Neural cell (in vitro differentiated cells): ENCODE results near the gene OXLD1. TPM values are rescaled to one million over a fixed set of nuclear protein-coding genes. Genes with fewer than 3 reads are reported as not detected.

Experiments used
- H2AFZ ChIP-seq: fragments of 200-600, 300-800 bp; sonication (generic), shearing (Covaris generic); 2 replicates; pipeline ENCODE4 v1.6.0; 2014; ENCODE audit warnings: low read depth, mild to moderate bottlenecking, antibody characterized with exemption, low read length, moderate library complexity
- H3F3A ChIP-seq: fragments of 200-600 bp; shearing (Covaris generic); 2 replicates; pipeline ENCODE4 v1.6.1; 2016; ENCODE audit warnings: mild to moderate bottlenecking, moderate library complexity, mixed read lengths, antibody characterized with exemption, low read length; ENCODE audit not compliant: insufficient read depth, poor library complexity, severe bottlenecking
- H3K27ac ChIP-seq: fragments of 200-600, 300-800 bp; sonication (generic), shearing (Covaris generic); 2 replicates; pipeline ENCODE4 v1.5.1; 2014; ENCODE audit warnings: mild to moderate bottlenecking, low read length, moderate library complexity
- H3K27me3 ChIP-seq: fragments of 300-800, 200-600 bp; sonication (generic), shearing (Covaris generic); 2 replicates; pipeline ENCODE4 v1.6.0; 2014; ENCODE audit warnings: mild to moderate bottlenecking, low read depth, low read length, moderate library complexity; ENCODE audit not compliant: insufficient read depth
- H3K36me3 ChIP-seq: fragments of 300-800, 200-600 bp; sonication (generic), shearing (Covaris generic); 2 replicates; pipeline ENCODE4 v1.5.1; 2014; ENCODE audit warnings: mild to moderate bottlenecking, antibody characterized with exemption, low read length, moderate library complexity; ENCODE audit not compliant: insufficient read depth
- H3K4me2 ChIP-seq: fragments of 300-800, 200-600 bp; sonication (generic), shearing (Covaris generic); 2 replicates; pipeline ENCODE4 v1.6.0; 2014; ENCODE audit warnings: mild to moderate bottlenecking, low read length
- H3K4me3 ChIP-seq: fragments of 300-800, 200-600 bp; sonication (generic), shearing (Covaris generic); 2 replicates; pipeline ENCODE4 v1.5.1; 2014; ENCODE audit warnings: mild to moderate bottlenecking, low read length, moderate library complexity
- H3K79me2 ChIP-seq: fragments of 200-600 bp; shearing (Covaris generic); replicated peaks from 2 replicates; pipeline ENCODE4 v1.6.0; 2014; ENCODE audit warnings: mild to moderate bottlenecking, low read length, moderate library complexity; ENCODE audit not compliant: insufficient read depth
- H3K9ac ChIP-seq: fragments of 300-800, 200-600 bp; sonication (generic), shearing (Covaris generic); 2 replicates; pipeline ENCODE4 v1.6.1; 2016; ENCODE audit warnings: mild to moderate bottlenecking, low read length, mixed read lengths
- H3K9me2 ChIP-seq: fragments of 200-600 bp; shearing (Covaris generic); 2 replicates; pipeline ENCODE4 v1.6.1; 2016; ENCODE audit warnings: mild to moderate bottlenecking, low read length, mixed read lengths; ENCODE audit not compliant: insufficient read depth
- H3K9me3 ChIP-seq: fragments of 200-600, 300-800 bp; sonication (generic), shearing (Covaris generic); 2 replicates; pipeline ENCODE4 v1.6.1; 2016; ENCODE audit warnings: mild to moderate bottlenecking, mixed run types, low read length, moderate library complexity, mixed read lengths
- H4K20me1 ChIP-seq: fragments of 200-600 bp; shearing (Covaris generic); 2 replicates; pipeline ENCODE4 v1.6.1; 2016; ENCODE audit warnings: mild to moderate bottlenecking, mixed run types; ENCODE audit not compliant: insufficient read depth
- EP300 ChIP-seq: fragments of 450-650 bp; conservative IDR thresholded peaks from 2 replicates; pipeline ENCODE4 v1.6.1; 2014; ENCODE audit warnings: antibody characterized with exemption, mild to moderate bottlenecking, moderate library complexity; ENCODE audit not compliant: poor library complexity, severe bottlenecking
- EZH2 ChIP-seq: fragments of 200-600, 300-800 bp; shearing (Covaris generic), sonication (generic); IDR thresholded peaks from 2 replicates; pipeline ENCODE4 v1.6.1; 2014; ENCODE audit warnings: antibody characterized with exemption, low read length, borderline replicate concordance, mild to moderate bottlenecking; ENCODE audit not compliant: insufficient read depth, poor library complexity, severe bottlenecking
- MXI1 ChIP-seq: fragments of 450-650 bp; conservative IDR thresholded peaks from 2 replicates; pipeline ENCODE4 v1.6.1; 2014; ENCODE audit warnings: antibody characterized with exemption, mild to moderate bottlenecking; ENCODE audit not compliant: poor library complexity, severe bottlenecking
- POLR2AphosphoS5 ChIP-seq: IDR thresholded peaks from 2 replicates; pipeline ENCODE4 v1.6.1; 2012
- RAD21 ChIP-seq: fragments of 450-650 bp; conservative IDR thresholded peaks from 2 replicates; pipeline ENCODE4 v1.6.1; 2014; ENCODE audit warnings: antibody characterized with exemption, mild to moderate bottlenecking, moderate library complexity
- SMC3 ChIP-seq: fragments of 450-650 bp; conservative IDR thresholded peaks from 2 replicates; pipeline ENCODE4 v1.6.1; 2014; ENCODE audit warnings: antibody characterized with exemption, mild to moderate bottlenecking, moderate library complexity; ENCODE audit not compliant: poor library complexity
- TAF1 ChIP-seq: IDR thresholded peaks from 2 replicates; pipeline ENCODE4 v1.6.1; 2012; ENCODE audit warnings: low read depth
- polyA plus RNA-seq: library from polyadenylated mRNA; depleted of rRNA; stranded (reverse); fragments of >200 nt; gene quantifications from 2 replicates; pipeline ENCODE4 v1.2.3, GENCODE V29; 2014
- TF ChIP-seq, protein P1 (sequence below): fragments of 450-650 bp; IDR thresholded peaks from 2 replicates; pipeline ENCODE4 v1.5.1; 2014; ENCODE audit warnings: antibody characterized with exemption, mild to moderate bottlenecking, moderate library complexity; ENCODE audit not compliant: poor library complexity, severe bottlenecking
- TF ChIP-seq, protein P2 (sequence below): IDR thresholded peaks from 2 replicates; pipeline ENCODE4 v1.6.1; 2012; ENCODE audit warnings: borderline replicate concordance

The OXLD1 gene
- polyA plus RNA-seq, 1 donor from 2014 or later: 61.0 TPM

DNA sequence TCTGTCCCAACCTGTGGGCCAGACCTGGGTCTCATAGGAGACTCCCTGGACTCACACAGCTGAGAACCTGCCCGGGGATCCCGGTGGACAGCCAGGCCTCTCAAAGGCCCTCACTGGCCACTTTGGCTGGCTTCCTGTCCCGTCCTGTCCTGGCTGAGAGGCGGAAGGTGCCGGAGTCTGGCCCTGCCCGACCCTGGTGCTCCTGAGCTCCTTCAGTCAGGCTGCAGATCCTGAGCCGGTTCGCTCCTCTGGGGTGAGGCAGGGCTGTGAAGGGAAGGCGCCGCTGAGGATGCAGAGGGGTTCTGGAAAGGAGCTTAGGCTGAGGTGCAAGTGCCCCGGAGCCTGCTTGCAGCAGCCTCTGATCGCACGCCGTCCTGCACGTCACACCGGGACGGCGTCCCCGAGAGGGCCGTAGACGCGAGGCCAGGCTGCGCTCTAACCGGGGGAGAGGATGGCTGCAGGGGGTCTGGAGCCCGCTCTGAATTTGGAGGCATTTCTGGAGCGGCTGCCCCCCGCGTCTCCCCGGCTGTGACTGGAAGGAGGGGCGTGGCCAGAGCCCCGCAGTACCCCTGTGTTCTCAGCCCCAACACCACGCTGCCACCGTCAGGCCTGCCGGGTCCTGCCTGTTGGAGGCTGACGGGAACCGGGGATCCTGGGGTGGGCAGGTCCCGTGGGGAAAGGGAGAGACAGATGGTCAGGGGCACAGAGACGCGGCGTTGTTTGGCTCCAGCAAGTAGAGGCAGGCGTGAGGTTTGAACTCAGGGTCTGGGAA is 21.6 kb upstream of the OXLD1 start:
- H4K20me1 ChIP-seq: peaks cover 7% of the 10 kb centered on the region
- TF ChIP-seq, protein P1, sequence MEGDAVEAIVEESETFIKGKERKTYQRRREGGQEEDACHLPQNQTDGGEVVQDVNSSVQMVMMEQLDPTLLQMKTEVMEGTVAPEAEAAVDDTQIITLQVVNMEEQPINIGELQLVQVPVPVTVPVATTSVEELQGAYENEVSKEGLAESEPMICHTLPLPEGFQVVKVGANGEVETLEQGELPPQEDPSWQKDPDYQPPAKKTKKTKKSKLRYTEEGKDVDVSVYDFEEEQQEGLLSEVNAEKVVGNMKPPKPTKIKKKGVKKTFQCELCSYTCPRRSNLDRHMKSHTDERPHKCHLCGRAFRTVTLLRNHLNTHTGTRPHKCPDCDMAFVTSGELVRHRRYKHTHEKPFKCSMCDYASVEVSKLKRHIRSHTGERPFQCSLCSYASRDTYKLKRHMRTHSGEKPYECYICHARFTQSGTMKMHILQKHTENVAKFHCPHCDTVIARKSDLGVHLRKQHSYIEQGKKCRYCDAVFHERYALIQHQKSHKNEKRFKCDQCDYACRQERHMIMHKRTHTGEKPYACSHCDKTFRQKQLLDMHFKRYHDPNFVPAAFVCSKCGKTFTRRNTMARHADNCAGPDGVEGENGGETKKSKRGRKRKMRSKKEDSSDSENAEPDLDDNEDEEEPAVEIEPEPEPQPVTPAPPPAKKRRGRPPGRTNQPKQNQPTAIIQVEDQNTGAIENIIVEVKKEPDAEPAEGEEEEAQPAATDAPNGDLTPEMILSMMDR: no peak
- TF ChIP-seq TAF1 (no peak), EP300 (no peak), POLR2AphosphoS5 (no peak), SMC3 (no peak), RAD21 (no peak), EZH2 (no peak), MXI1 (no peak)
- TF ChIP-seq, protein P2, sequence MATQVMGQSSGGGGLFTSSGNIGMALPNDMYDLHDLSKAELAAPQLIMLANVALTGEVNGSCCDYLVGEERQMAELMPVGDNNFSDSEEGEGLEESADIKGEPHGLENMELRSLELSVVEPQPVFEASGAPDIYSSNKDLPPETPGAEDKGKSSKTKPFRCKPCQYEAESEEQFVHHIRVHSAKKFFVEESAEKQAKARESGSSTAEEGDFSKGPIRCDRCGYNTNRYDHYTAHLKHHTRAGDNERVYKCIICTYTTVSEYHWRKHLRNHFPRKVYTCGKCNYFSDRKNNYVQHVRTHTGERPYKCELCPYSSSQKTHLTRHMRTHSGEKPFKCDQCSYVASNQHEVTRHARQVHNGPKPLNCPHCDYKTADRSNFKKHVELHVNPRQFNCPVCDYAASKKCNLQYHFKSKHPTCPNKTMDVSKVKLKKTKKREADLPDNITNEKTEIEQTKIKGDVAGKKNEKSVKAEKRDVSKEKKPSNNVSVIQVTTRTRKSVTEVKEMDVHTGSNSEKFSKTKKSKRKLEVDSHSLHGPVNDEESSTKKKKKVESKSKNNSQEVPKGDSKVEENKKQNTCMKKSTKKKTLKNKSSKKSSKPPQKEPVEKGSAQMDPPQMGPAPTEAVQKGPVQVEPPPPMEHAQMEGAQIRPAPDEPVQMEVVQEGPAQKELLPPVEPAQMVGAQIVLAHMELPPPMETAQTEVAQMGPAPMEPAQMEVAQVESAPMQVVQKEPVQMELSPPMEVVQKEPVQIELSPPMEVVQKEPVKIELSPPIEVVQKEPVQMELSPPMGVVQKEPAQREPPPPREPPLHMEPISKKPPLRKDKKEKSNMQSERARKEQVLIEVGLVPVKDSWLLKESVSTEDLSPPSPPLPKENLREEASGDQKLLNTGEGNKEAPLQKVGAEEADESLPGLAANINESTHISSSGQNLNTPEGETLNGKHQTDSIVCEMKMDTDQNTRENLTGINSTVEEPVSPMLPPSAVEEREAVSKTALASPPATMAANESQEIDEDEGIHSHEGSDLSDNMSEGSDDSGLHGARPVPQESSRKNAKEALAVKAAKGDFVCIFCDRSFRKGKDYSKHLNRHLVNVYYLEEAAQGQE: no peak
- H3K9ac ChIP-seq: no peak overlapping the region
- H3F3A ChIP-seq: no peaks in the 10 kb centered on the region
- no peak overlapping the region for H2AFZ ChIP-seq
- no peaks in the 10 kb centered on the region for H3K36me3 ChIP-seq
- no peak overlapping the region for H3K4me3 ChIP-seq
- H3K27ac ChIP-seq: no peak overlapping the region
- H3K79me2 ChIP-seq: peaks cover 21% of the 10 kb centered on the region
- H3K27me3 ChIP-seq: no peaks in the 10 kb centered on the region
- no peaks in the 10 kb centered on the region for H3K9me2 ChIP-seq
- H3K4me2 ChIP-seq: no peak overlapping the region
- H3K9me3 ChIP-seq: no peaks in the 10 kb centered on the region

DNA sequence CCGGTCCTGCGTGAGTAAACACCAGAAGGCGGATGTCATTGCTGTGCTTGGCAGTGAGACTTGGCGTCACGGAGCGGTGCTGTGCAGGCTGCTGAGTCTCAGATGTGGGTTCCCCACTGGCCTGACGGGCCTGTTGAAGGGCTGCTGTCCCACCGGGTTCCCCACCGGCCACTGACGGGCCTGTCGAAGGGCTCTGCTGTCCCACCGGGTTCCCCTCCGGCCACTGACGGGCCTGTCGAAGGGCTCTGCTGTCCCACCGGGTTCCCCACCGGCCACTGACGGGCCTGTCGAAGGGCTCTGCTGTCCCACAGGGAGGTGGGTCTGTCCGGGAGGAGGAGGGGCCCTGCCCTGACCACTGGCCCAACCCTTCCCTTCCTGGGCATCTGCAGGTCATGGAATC is 20.2 kb upstream of the OXLD1 start:
- Histone ChIP-seq H2AFZ (no peak overlapping the region), H3F3A (no peaks in the 10 kb centered on the region), H3K27ac (no peak overlapping the region), H3K9me3 (no peaks in the 10 kb centered on the region), H3K9ac (no peak overlapping the region), H4K20me1 (peaks cover 7% of the 10 kb centered on the region), H3K4me3 (no peak overlapping the region), H3K36me3 (no peaks in the 10 kb centered on the region), H3K4me2 (no peak overlapping the region), H3K9me2 (no peaks in the 10 kb centered on the region), H3K27me3 (no peaks in the 10 kb centered on the region), H3K79me2 (peaks cover 34% of the 10 kb centered on the region)
- TF ChIP-seq RAD21: no peak
- no peak for TF ChIP-seq POLR2AphosphoS5
- TF ChIP-seq MXI1: no peak
- no peak for TF ChIP-seq TAF1
- TF ChIP-seq, protein P2: no peak
- no peak for TF ChIP-seq EZH2
